ENCODE data around the gene AADAC.

DNA sequence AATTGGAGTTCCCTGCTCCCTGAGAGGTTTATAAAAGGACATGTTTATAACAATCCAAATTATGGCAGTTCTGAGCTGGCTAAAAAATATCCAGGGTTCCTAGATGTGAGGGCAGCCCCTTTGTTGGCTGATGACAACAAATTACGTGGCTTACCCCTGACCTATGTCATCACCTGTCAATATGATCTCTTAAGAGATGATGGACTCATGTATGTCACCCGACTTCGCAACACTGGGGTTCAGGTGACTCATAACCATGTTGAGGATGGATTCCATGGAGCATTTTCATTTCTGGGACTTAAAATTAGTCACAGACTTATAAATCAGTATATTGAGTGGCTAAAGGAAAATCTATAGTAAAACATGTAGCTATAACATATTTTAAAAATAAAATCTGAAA lies 13.9 kb downstream of the AADAC start:
- TF ChIP-seq CTCF (IDR thresholded peaks at IDR 0.05) (no peak), RCOR1 (IDR thresholded peaks at IDR 0.05; ENCODE audit: low read length) (no peak)
- TF ChIP-seq, protein P1, sequence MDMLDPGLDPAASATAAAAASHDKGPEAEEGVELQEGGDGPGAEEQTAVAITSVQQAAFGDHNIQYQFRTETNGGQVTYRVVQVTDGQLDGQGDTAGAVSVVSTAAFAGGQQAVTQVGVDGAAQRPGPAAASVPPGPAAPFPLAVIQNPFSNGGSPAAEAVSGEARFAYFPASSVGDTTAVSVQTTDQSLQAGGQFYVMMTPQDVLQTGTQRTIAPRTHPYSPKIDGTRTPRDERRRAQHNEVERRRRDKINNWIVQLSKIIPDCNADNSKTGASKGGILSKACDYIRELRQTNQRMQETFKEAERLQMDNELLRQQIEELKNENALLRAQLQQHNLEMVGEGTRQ (IDR thresholded peaks at IDR 0.05; ENCODE audit: borderline replicate concordance, low read depth, low read length), result no peak
- TF ChIP-seq, protein P2, sequence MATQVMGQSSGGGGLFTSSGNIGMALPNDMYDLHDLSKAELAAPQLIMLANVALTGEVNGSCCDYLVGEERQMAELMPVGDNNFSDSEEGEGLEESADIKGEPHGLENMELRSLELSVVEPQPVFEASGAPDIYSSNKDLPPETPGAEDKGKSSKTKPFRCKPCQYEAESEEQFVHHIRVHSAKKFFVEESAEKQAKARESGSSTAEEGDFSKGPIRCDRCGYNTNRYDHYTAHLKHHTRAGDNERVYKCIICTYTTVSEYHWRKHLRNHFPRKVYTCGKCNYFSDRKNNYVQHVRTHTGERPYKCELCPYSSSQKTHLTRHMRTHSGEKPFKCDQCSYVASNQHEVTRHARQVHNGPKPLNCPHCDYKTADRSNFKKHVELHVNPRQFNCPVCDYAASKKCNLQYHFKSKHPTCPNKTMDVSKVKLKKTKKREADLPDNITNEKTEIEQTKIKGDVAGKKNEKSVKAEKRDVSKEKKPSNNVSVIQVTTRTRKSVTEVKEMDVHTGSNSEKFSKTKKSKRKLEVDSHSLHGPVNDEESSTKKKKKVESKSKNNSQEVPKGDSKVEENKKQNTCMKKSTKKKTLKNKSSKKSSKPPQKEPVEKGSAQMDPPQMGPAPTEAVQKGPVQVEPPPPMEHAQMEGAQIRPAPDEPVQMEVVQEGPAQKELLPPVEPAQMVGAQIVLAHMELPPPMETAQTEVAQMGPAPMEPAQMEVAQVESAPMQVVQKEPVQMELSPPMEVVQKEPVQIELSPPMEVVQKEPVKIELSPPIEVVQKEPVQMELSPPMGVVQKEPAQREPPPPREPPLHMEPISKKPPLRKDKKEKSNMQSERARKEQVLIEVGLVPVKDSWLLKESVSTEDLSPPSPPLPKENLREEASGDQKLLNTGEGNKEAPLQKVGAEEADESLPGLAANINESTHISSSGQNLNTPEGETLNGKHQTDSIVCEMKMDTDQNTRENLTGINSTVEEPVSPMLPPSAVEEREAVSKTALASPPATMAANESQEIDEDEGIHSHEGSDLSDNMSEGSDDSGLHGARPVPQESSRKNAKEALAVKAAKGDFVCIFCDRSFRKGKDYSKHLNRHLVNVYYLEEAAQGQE (IDR thresholded peaks at IDR 0.05; ENCODE audit: low read depth, low read length), result no peak

Data from SK-N-SH (cell line).